ENCODE results near the gene CDC26. TPM values are rescaled to one million over a fixed set of nuclear protein-coding genes. Genes with fewer than 3 reads are reported as not detected.

CDC26 gene
- total RNA-seq, result 10 to 100 TPM; 17.8 to 21.2 TPM

- H3K27ac ChIP-seq, result peak within 1 kb of the TSS; percentile 85 to 95
- intact Hi-C loops (cut with DNase I), result loop anchor here (10.0 kb wide), 2 partner anchors 129 to 309 kb away; partner anchors contain the start of gene ALAD
- H3K27me3 ChIP-seq (replicated peaks; ENCODE audit: insufficient read depth), result no peaks in the 10 kb centered on the region
- WGBS, result under 1% methylated on average over 52 of the region's 63 CpGs
- peak; percentile 96 for DNase-seq (ENCODE audit: low spot score)
- TF ChIP-seq CTCF (IDR thresholded peaks at IDR 0.05) (peak in 2 of 4 experiments; percentile 24 to 30), POLR2AphosphoS5 (IDR thresholded peaks at IDR 0.05) (peak; percentile 99), POLR2A (IDR thresholded peaks at IDR 0.05) (peak; percentile 89)
- H3K36me3 ChIP-seq, result peaks cover 0 to 4% of the 10 kb centered on the region in 2 donors
- no peaks in the 10 kb centered on the region for H3K9me3 ChIP-seq
- peak within 1 kb of the TSS; percentile 51 to 56 for H3K4me3 ChIP-seq
- H3K4me1 ChIP-seq (replicated peaks), result no peaks in the 10 kb centered on the region
Measured at GRCh38 chr9:113275157-113276131, at the start of gene CDC26, which contains the start of gene PRPF4. Gene CDC26 (minus strand): TSS chr9:113275572. CDS start chr9:113272507, 3,065 bp downstream. Gene PRPF4 (plus strand): TSS chr9:113275658. CDS start chr9:113275744, 86 bp downstream.

- Histone ChIP-seq H3K27ac (no peak overlapping the region), H3K27me3 (replicated peaks; ENCODE audit: insufficient read depth) (no peaks in the 10 kb centered on the region), H3K36me3 (no peaks in the 10 kb centered on the region), H3K9me3 (no peaks in the 10 kb centered on the region), H3K4me1 (replicated peaks) (no peaks in the 10 kb centered on the region), H3K4me3 (no peak overlapping the region)
- no peak for DNase-seq (ENCODE audit: low spot score)
- no peak for TF ChIP-seq CTCF (IDR thresholded peaks at IDR 0.05)
- no peak for TF ChIP-seq POLR2A (IDR thresholded peaks at IDR 0.05)
- TF ChIP-seq POLR2AphosphoS5 (IDR thresholded peaks at IDR 0.05), result no peak
- WGBS, result 83% methylated on average over 6 of the region's 6 CpGs
- intact Hi-C loops (cut with DNase I), result no loop called here
Measured at GRCh38 chr9:113322671-113323070, 47.3 kb upstream of the CDC26 start.

GRCh38 chr9:113320051-113320450 is 44.7 kb upstream of the CDC26 start:
- H3K27me3 ChIP-seq (replicated peaks; ENCODE audit: insufficient read depth), result no peaks in the 10 kb centered on the region
- no peak for DNase-seq (ENCODE audit: low spot score)
- H3K4me3 ChIP-seq, result no peak overlapping the region
- no peak for TF ChIP-seq CTCF (IDR thresholded peaks at IDR 0.05)
- no peak for TF ChIP-seq POLR2AphosphoS5 (IDR thresholded peaks at IDR 0.05)
- TF ChIP-seq POLR2A (IDR thresholded peaks at IDR 0.05), result no peak
- 92% methylated on average over 3 of the region's 3 CpGs for WGBS
- H3K36me3 ChIP-seq, result no peaks in the 10 kb centered on the region
- no peaks in the 10 kb centered on the region for H3K9me3 ChIP-seq
- intact Hi-C loops (cut with DNase I), result no loop called here
- no peak overlapping the region for H3K27ac ChIP-seq
- no peaks in the 10 kb centered on the region for H3K4me1 ChIP-seq (replicated peaks)

- DNase-seq (ENCODE audit: low spot score), result no peak
- Histone ChIP-seq H3K4me3 (no peak overlapping the region), H3K27me3 (replicated peaks; ENCODE audit: insufficient read depth) (no peaks in the 10 kb centered on the region), H3K36me3 (no peaks in the 10 kb centered on the region), H3K27ac (no peak overlapping the region), H3K4me1 (replicated peaks) (no peaks in the 10 kb centered on the region), H3K9me3 (no peaks in the 10 kb centered on the region)
- intact Hi-C loops (cut with DNase I), result loop anchor here (10.0 kb wide), 1 partner anchor 86 kb away; the partner anchor contains the start of gene ALAD
- 84% methylated on average over 2 of the region's 2 CpGs for WGBS
- TF ChIP-seq POLR2A (IDR thresholded peaks at IDR 0.05) (no peak), POLR2AphosphoS5 (IDR thresholded peaks at IDR 0.05) (no peak), CTCF (IDR thresholded peaks at IDR 0.05) (no peak)
Measured at GRCh38 chr9:113319054-113319453, 43.7 kb upstream of the CDC26 start.

Measured in prostate gland (tissue), 2 donors.